ENCODE data around the gene DVL2. TPM values are rescaled to one million over a fixed set of nuclear protein-coding genes. Genes with fewer than 3 reads are reported as not detected.

The DVL2 gene
- total RNA-seq, 4 donors from 2014 or later, result 53.2 to 78.1 (median 55.5) TPM

- Histone ChIP-seq H3K27me3 (no peaks in the 10 kb centered on the region), H3K36me3 (peaks cover 45% of the 10 kb centered on the region), H3K4me3 (no peak overlapping the region), H3K9me3 (no peaks in the 10 kb centered on the region), H3K4me1 (peaks cover 59% of the 10 kb centered on the region), H3K27ac (peak overlapping the region; percentile 96)
- peak in 1 of 2 donors; percentile 58 for DNase-seq (ENCODE audit: low spot score in 2 of 2)
- WGBS, result 60% methylated on average over 10 of the region's 10 CpGs
- TF ChIP-seq POLR2AphosphoS5 (IDR thresholded peaks at IDR 0.05) (no peak), CTCF (IDR thresholded peaks at IDR 0.05) (no peak), POLR2A (IDR thresholded peaks at IDR 0.05) (no peak), EP300 (IDR thresholded peaks at IDR 0.05) (no peak)
Measured at GRCh38 chr17:7221278-7222092, 12.8 kb downstream of the DVL2 start.

GRCh38 chr17:7220593-7221277 is 13.6 kb downstream of the DVL2 start:
- Histone ChIP-seq H3K36me3 (peaks cover 37% of the 10 kb centered on the region), H3K4me1 (peaks cover 67% of the 10 kb centered on the region), H3K9me3 (no peaks in the 10 kb centered on the region), H3K4me3 (peak overlapping the region; percentile 96), H3K27me3 (no peaks in the 10 kb centered on the region), H3K27ac (peak overlapping the region; percentile 96)
- 18% methylated on average over 7 of the region's 11 CpGs for WGBS
- TF ChIP-seq POLR2AphosphoS5 (IDR thresholded peaks at IDR 0.05) (no peak), CTCF (IDR thresholded peaks at IDR 0.05) (peak in 1 of 2 donors; percentile 42), EP300 (IDR thresholded peaks at IDR 0.05) (no peak)
- no peak for DNase-seq (ENCODE audit: low spot score in 2 of 2)

GRCh38 chr17:7219812-7220592 is 14.3 kb downstream of the DVL2 start, which contains the start of the genes ACADVL and DLG4:
Gene ACADVL, plus strand, starts transcription at chr17:7219938. Its CDS starts 47 bp downstream, at chr17:7219985.
Gene DLG4, minus strand, starts transcription at chr17:7219836.
- Histone ChIP-seq H3K27me3 (no peaks in the 10 kb centered on the region), H3K9me3 (no peaks in the 10 kb centered on the region), H3K27ac (peak within 1 kb of the TSS; percentile 96), H3K36me3 (peaks cover 30% of the 10 kb centered on the region), H3K4me1 (peaks cover 74% of the 10 kb centered on the region), H3K4me3 (peak within 1 kb of the TSS; percentile 96)
- DNase-seq (ENCODE audit: low spot score in 2 of 2), result peak; percentile 96 to 97
- 1% methylated on average over 12 of the region's 63 CpGs for WGBS
- TF ChIP-seq CTCF (IDR thresholded peaks at IDR 0.05) (no peak), POLR2AphosphoS5 (IDR thresholded peaks at IDR 0.05) (peak in 1 of 3 donors; percentile 14), POLR2A (IDR thresholded peaks at IDR 0.05) (peak in 1 of 2 donors; percentile 91), EP300 (IDR thresholded peaks at IDR 0.05) (no peak)

- TF ChIP-seq POLR2A (IDR thresholded peaks at IDR 0.05) (no peak), POLR2AphosphoS5 (IDR thresholded peaks at IDR 0.05) (no peak)
- H3K36me3 ChIP-seq, result peaks cover 23% of the 10 kb centered on the region
- H3K27ac ChIP-seq, result peak overlapping the region; percentile 96
- 19% methylated on average over 12 of the region's 12 CpGs for WGBS
- H3K4me3 ChIP-seq, result peak overlapping the region; percentile 96
- no peaks in the 10 kb centered on the region for H3K27me3 ChIP-seq
- peaks cover 80% of the 10 kb centered on the region for H3K4me1 ChIP-seq
- no peaks in the 10 kb centered on the region for H3K9me3 ChIP-seq
- no peak for DNase-seq (ENCODE audit: low spot score in 2 of 2)
Measured at GRCh38 chr17:7219229-7219811, 15.0 kb downstream of the DVL2 start.

- H3K36me3 ChIP-seq, result peaks cover 17% of the 10 kb centered on the region
- no peak overlapping the region for H3K4me3 ChIP-seq
- no peaks in the 10 kb centered on the region for H3K9me3 ChIP-seq
- H3K4me1 ChIP-seq, result peaks cover 86% of the 10 kb centered on the region
- H3K27me3 ChIP-seq, result no peaks in the 10 kb centered on the region
- no peak for DNase-seq (ENCODE audit: low spot score in 2 of 2)
- TF ChIP-seq CTCF (IDR thresholded peaks at IDR 0.05) (no peak), POLR2AphosphoS5 (IDR thresholded peaks at IDR 0.05) (no peak), EP300 (IDR thresholded peaks at IDR 0.05) (no peak), POLR2A (IDR thresholded peaks at IDR 0.05) (no peak)
- H3K27ac ChIP-seq, result no peak overlapping the region
- 78% methylated on average over 6 of the region's 6 CpGs for WGBS
Measured at GRCh38 chr17:7218758-7219157, 15.6 kb downstream of the DVL2 start.

All from suprapubic skin (tissue), 4 donors.